CD14-positive monocyte (primary cell): ENCODE measurements around the gene CTF1. TPM values are rescaled to one million over a fixed set of nuclear protein-coding genes. Genes with fewer than 3 reads are reported as not detected.

Source experiments
- DNase-seq, 3 donors: peaks; one replicate each; pipeline ENCODE4 v3.0.0-alpha.2; 2011 to 2022
- H2AFZ ChIP-seq: 2 replicates; pipeline ENCODE4 v1.6.0; 2012; ENCODE audit warnings: mild to moderate bottlenecking, low read depth, low read length, inconsistent platforms; ENCODE audit not compliant: insufficient read depth, poor library complexity, severe bottlenecking
- H3K27ac ChIP-seq, 2 donors: 1 replicate in 1 of 2; 2 replicates in 1 of 2; pipeline ENCODE4 v1.5.1; 2012 to 2013; ENCODE audit warnings: low read length in 2 of 2, control low read depth in 1 of 2, inconsistent platforms in 1 of 2, low read depth in 1 of 2, mild to moderate bottlenecking in 1 of 2
- H3K27me3 ChIP-seq, 2 donors: one replicate each; pipeline versions ENCODE4 v1.6.0 to v1.6.1; 2011 to 2013; ENCODE audit warnings: low read length in 2 of 2; ENCODE audit not compliant: control insufficient read depth in 2 of 2, insufficient read depth in 2 of 2
- H3K36me3 ChIP-seq, 2 donors: replicated peaks in 1 of 2; 1 replicate in 1 of 2; 2 replicates in 1 of 2; pipeline versions ENCODE4 v1.5.1 to v1.6.1; 2012 to 2013; ENCODE audit warnings: low read length in 2 of 2, control low read depth in 1 of 2, inconsistent platforms in 1 of 2, mild to moderate bottlenecking in 1 of 2; ENCODE audit not compliant: insufficient read depth in 2 of 2, control insufficient read depth in 1 of 2
- H3K4me1 ChIP-seq, 2 donors: 1 replicate in 1 of 2; 2 replicates in 1 of 2; pipeline versions ENCODE4 v1.5.1 to v1.6.1; 2012 to 2013; ENCODE audit warnings: low read length in 2 of 2, control low read depth in 1 of 2, inconsistent platforms in 1 of 2, mild to moderate bottlenecking in 1 of 2, moderate library complexity in 1 of 2; ENCODE audit not compliant: insufficient read depth in 2 of 2, control insufficient read depth in 1 of 2
- H3K4me2 ChIP-seq: replicated peaks from 2 replicates; pipeline ENCODE3; 2012; ENCODE audit warnings: low read length, moderate library complexity, mild to moderate bottlenecking; ENCODE audit not compliant: poor library complexity, severe bottlenecking; ENCODE audit errors: extremely low read depth
- H3K4me3 ChIP-seq, 3 experiments: fragments of 200-600 bp in 1 of 3; sonication (generic) in 1 of 3; replicated peaks in 1 of 3; 1 replicate in 2 of 3; 2 replicates in 1 of 3; pipeline ENCODE4 v1.5.1; 2011 to 2013; ENCODE audit warnings: low read length in 3 of 3, mild to moderate bottlenecking in 3 of 3, control low read depth in 2 of 3, low read depth in 2 of 3, inconsistent platforms in 1 of 3, moderate library complexity in 1 of 3
- H3K79me2 ChIP-seq: 2 replicates; pipeline ENCODE4 v1.6.0; 2012; ENCODE audit warnings: mild to moderate bottlenecking, control low read depth, inconsistent platforms, low read length, moderate library complexity; ENCODE audit not compliant: insufficient read depth
- H3K9ac ChIP-seq: 2 replicates; pipeline ENCODE4 v1.6.0; 2017; ENCODE audit warnings: low read length, mild to moderate bottlenecking; ENCODE audit not compliant: insufficient read depth, poor library complexity, severe bottlenecking
- H3K9me3 ChIP-seq, 2 donors: replicated peaks in 1 of 2; 1 replicate in 1 of 2; 2 replicates in 1 of 2; pipeline versions ENCODE4 v1.5.1 to v1.6.1; 2012 to 2013; ENCODE audit warnings: low read length in 2 of 2, control low read depth in 1 of 2; ENCODE audit not compliant: control insufficient read depth in 1 of 2, insufficient read depth in 1 of 2
- H4K20me1 ChIP-seq: 2 replicates; pipeline ENCODE4 v1.6.0; 2012; ENCODE audit warnings: mild to moderate bottlenecking, low read length, control low read depth, moderate library complexity; ENCODE audit not compliant: insufficient read depth
- H3K27ac Mint-ChIP-seq, 7 donors: one replicate each; pipeline ENCODE4 v1.8.0; 2020; ENCODE audit warnings: mild to moderate bottlenecking in 7 of 7, mixed read lengths in 7 of 7, moderate library complexity in 6 of 7, inconsistent platforms in 2 of 7
- H3K27me3 Mint-ChIP-seq, 3 donors: one replicate each; pipeline ENCODE4 v1.8.0; 2021 to 2022; ENCODE audit warnings: low read depth in 3 of 3, mild to moderate bottlenecking in 3 of 3, mixed read lengths in 3 of 3, moderate library complexity in 3 of 3, inconsistent platforms in 1 of 3
- H3K36me3 Mint-ChIP-seq, 2 donors: one replicate each; pipeline ENCODE4 v1.8.0; 2020; ENCODE audit warnings: mixed read lengths in 2 of 2, inconsistent platforms in 1 of 2, mild to moderate bottlenecking in 1 of 2
- H3K4me1 Mint-ChIP-seq: one replicate; pipeline ENCODE4 v1.8.0; 2020; ENCODE audit warnings: mild to moderate bottlenecking, mixed read lengths
- H3K4me3 Mint-ChIP-seq, 2 donors: one replicate each; pipeline ENCODE4 v1.8.0; 2020; ENCODE audit warnings: mild to moderate bottlenecking in 2 of 2, mixed read lengths in 2 of 2, moderate library complexity in 1 of 2
- H3K9me3 Mint-ChIP-seq, 7 donors: one replicate each; pipeline ENCODE4 v1.8.0; 2020 to 2022; ENCODE audit warnings: mixed read lengths in 7 of 7, mild to moderate bottlenecking in 6 of 7, moderate library complexity in 6 of 7, inconsistent platforms in 2 of 7
- CTCF ChIP-seq: fragments of 200-600 bp; IDR thresholded peaks from one replicate; pipeline ENCODE4 v1.8.0; 2022; ENCODE audit warnings: antibody characterized with exemption, mild to moderate bottlenecking
- WGBS: methylation state at CpG from one replicate; pipeline ENCODE4 v1.1.5; 2013; ENCODE audit warnings: missing lambda C conversion rate; ENCODE audit not compliant: insufficient coverage; 5-methylcytosine and 5-hydroxymethylcytosine counted together
- intact Hi-C, 2 donors: fragments of 100-400 bp; cut with micrococcal nuclease; formaldehyde crosslinking; loops; one replicate each; pipeline versions ENCODE4 v1.15.0 to v1.15.1; 2023
- polyA plus RNA-seq, 3 donors: library from polyadenylated mRNA; depleted of rRNA in 1 of 3; unstranded in 2 of 3; stranded (reverse) in 1 of 3; fragments of 300-500 nt in 2 of 3; fragments of >200 nt in 1 of 3; fragmentation: Illumina TruSeq in 2 of 3; gene quantifications; 1 replicate in 2 of 3; 2 replicates in 1 of 3; pipeline ENCODE4 v1.2.3, GENCODE V29; 2012 to 2021

Gene CTF1
- polyA plus RNA-seq, 3 donors, result 0.93 TPM; not detected in 2

- H3K4me1 Mint-ChIP-seq, result peaks cover 22% of the 10 kb centered on the region
- WGBS, result no CpG with 5 or more reads among the region's 3 CpGs
- Histone ChIP-seq H3K79me2 (peaks cover 36% of the 10 kb centered on the region), H3K4me2 (no peak overlapping the region), H3K4me3 (no peak overlapping the region), H2AFZ (no peak overlapping the region), H3K9me3 (no peaks in the 10 kb centered on the region), H3K36me3 (peaks cover 22 to 37% of the 10 kb centered on the region in 2 donors), H3K27me3 (no peaks in the 10 kb centered on the region), H4K20me1 (peaks cover 32% of the 10 kb centered on the region), H3K9ac (no peak overlapping the region), H3K4me1 (peaks cover 25 to 28% of the 10 kb centered on the region in 2 donors), H3K27ac (no peak overlapping the region)
- peaks cover 0 to 3% (median 0%) of the 10 kb centered on the region in 3 donors for H3K27me3 Mint-ChIP-seq
- no peak overlapping the region for H3K4me3 Mint-ChIP-seq
- peaks cover 0 to 1% (median 0%) of the 10 kb centered on the region in 7 donors for H3K9me3 Mint-ChIP-seq
- H3K36me3 Mint-ChIP-seq, result peaks cover 18 to 45% of the 10 kb centered on the region in 2 donors
- no peak for DNase-seq
- no peak for TF ChIP-seq CTCF
- no peak overlapping the region for H3K27ac Mint-ChIP-seq
- intact Hi-C loops, result no loop called here
Observed at GRCh38 chr16:30947541-30947858, 51.1 kb downstream of the CTF1 start.

- H3K4me1 ChIP-seq, result peaks cover 25 to 28% of the 10 kb centered on the region in 2 donors
- H3K4me3 ChIP-seq, result peak overlapping the region; percentile 59 to 99 (median 85)
Observed at GRCh38 chr16:30947859-30948666, 51.6 kb downstream of the CTF1 start.

More at GRCh38 chr16:30947859-30948666, 51.6 kb downstream of the CTF1 start:
- intact Hi-C loops, result no loop called here
- Mint-ChIP-seq H3K9me3 (peaks cover 0 to 1% (median 0%) of the 10 kb centered on the region in 7 donors), H3K27ac (peak overlapping the region in 2 of 7 donors; percentile 68 to 94), H3K4me1 (peaks cover 19% of the 10 kb centered on the region), H3K36me3 (peaks cover 14 to 46% of the 10 kb centered on the region in 2 donors), H3K4me3 (peak overlapping the region; percentile 90 to 93), H3K27me3 (peaks cover 0 to 3% (median 0%) of the 10 kb centered on the region in 3 donors)
- peak overlapping the region; percentile 91 for H3K9ac ChIP-seq
- H3K36me3 ChIP-seq, result peaks cover 19 to 37% of the 10 kb centered on the region in 2 donors
- H3K27ac ChIP-seq, result peak overlapping the region; percentile 37 to 80
- no peaks in the 10 kb centered on the region for H3K27me3 ChIP-seq
- H3K79me2 ChIP-seq, result peaks cover 40% of the 10 kb centered on the region
- 67% methylated on average over 20 of the region's 44 CpGs for WGBS
- H3K9me3 ChIP-seq, result no peaks in the 10 kb centered on the region
- peaks cover 36% of the 10 kb centered on the region for H4K20me1 ChIP-seq
- peak overlapping the region; percentile 91 for H2AFZ ChIP-seq
- peak; percentile 48 to 58 (median 51) for DNase-seq
- TF ChIP-seq CTCF, result no peak
- H3K4me2 ChIP-seq, result peak overlapping the region; percentile 99
